GM20431 (cell line): ENCODE measurements around the gene RASA3.
"Not testable (repeated sequence)": the region's sequence is repeated elsewhere in the genome, so short reads cannot be mapped to it uniquely, and the experiment has no call there.

ENCODE experiments used
- in situ Hi-C: fragments of 300-500 bp; cut with MseI, MboI; formaldehyde crosslinking; loops from one replicate; pipeline ENCODE4 v1.15.0; 2020; ENCODE audit warnings: low sequenced_read_pairs; ENCODE audit not compliant: unreplicated experiment

The RASA3 gene

GRCh38 chr13:114103801-114104654 is 28.4 kb downstream of the RASA3 start:
- in situ Hi-C loops: no loop called here

GRCh38 chr13:114103289-114103621 is 29.2 kb downstream of the RASA3 start:
- in situ Hi-C loops: not testable (repeated sequence)

DNA sequence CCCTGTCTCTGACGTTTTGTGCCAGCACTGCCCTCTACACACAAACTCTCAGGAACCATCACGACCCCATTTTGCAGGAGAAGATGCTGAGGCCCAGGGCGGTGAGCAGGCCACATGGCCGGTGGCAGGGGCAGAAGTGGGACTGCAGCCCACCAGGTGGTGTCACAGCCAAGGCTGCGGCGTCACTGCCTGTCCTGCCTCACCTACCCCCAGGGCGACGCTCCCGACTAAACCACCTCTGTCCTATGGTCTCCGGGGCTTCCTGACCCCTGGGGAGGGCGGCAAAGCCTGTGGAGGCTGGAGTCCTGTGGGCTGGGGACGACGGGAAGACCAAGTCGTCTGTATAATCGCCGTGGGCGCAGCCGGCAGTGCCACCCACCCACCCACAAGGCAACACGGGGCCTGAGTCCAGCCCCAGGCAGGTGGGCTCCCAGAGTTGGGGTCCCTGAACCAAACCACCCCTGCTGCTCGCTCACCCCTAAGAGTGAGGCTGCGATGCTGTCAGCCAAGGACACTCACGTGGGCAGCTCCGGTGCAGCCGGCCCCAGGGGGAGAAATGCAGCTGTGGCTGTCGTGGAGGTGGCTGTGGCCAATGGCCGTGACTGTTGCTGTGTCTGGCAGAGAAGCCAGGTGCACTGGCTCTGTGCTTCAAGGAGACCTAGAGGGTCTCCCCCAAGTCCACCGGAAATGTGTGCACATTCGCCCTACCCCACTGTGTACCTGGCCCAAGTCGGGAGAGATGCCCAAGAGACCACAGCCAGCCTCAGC is 29.7 kb downstream of the RASA3 start:
- in situ Hi-C loops: no loop called here

DNA sequence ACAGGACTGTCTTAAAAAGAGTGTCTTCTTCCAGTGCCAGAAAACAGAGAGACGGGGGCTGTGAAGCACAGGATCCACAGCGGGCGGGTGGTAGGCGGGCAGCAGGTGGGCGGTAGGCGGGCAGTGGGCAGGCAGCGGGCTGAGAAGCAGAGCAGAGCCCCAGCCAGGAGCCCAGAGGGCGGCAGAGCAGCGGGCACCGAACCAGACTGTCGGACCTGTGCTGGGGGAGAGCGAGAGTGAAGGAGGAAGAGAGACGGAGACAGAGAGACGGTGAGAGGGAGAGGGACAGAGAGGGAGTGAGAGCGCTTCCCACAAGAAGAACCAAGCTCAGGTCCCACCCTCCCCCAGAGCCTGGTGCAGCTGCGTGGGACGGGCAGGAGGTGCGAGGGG is 30.3 kb downstream of the RASA3 start:
- in situ Hi-C loops: no loop called here

DNA sequence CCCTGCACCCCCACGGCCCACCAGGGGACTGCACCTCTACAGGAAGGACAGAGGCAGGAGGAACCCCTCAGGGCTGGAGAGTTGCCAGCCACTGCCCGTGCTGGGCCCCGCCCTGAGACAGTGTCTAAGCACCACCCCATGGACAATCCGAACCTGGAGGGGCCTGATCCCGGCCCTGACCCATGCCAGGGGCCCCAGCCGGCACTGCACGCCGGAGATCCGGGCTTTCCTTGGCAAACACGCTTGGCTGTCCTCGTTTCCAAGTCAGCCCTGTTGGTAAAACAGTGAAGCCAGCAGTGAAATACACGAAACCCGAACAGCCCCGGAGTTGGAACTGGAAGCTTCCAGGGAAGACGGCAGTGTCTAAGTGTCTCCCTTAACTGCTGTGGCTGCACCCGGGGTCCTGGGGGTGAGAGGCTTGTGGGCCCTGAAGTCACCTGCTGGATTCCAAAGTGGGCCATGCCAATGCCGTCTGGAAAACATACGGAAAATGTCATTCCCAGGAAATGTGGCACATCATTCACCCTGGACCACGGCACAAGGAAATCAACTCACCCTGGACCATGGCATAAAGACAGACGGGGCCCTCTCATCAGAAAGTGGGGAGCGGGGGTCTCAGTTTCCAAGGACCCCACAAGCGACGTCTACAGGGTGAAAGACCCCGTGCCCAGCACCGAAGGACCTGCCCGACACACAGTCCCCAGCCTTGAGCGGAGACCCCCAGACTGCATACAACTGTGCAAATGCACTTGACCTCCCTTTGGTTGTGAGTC is 30.9 kb downstream of the RASA3 start:
- in situ Hi-C loops: no loop called here

- in situ Hi-C loops: no loop called here
Observed at GRCh38 chr13:114100446-114101357, 31.7 kb downstream of the RASA3 start.

DNA sequence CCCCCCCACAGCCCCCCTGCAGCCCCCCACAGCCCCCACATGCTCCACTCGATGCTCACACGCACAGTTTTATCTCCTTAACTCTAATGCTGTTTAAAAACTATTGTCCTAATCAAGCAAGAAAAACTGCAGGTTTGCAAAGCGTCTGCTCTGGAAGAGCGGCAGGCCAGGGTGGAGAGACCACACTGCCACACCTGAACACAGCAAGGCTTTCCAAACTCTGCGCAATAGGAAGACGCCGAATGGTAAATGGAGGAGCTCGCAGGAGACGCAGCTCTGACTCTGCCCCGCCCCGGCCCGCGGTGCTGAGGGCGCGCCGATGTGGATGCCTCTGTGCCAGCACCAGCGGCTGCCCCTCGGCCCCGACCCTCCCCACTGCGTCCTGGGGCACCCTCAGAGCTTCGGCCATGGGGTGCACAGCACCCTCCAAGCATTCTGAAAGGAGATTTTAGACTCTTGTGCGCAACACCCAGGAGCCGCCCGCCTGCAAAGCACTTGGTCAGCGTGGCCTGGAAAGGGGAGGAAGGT is 32.4 kb downstream of the RASA3 start:
- in situ Hi-C loops: no loop called here

- in situ Hi-C loops: no loop called here
Observed at GRCh38 chr13:114099191-114099590, 33.2 kb downstream of the RASA3 start.

DNA sequence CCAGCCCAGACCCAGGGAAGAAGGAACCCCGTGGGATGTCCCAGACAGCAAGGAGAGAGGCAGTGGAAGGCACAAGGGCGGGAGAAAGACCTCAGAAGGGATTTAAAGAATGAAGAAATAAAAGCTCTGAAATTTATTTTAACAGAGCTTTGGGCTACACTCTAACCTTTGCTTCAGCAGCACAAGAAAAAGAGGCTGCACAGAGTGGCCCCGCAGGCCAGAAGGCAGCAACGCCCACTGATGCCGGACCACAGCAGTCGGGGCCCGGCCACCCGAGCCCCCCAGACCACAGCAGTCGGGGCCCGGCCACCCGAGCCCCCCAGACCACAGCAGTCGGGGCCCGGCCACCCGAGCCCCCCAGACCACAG is 33.8 kb downstream of the RASA3 start:
- in situ Hi-C loops: not testable (repeated sequence)

- in situ Hi-C loops: no loop called here
Observed at GRCh38 chr13:114097893-114098688, 34.3 kb downstream of the RASA3 start.

- in situ Hi-C loops: no loop called here
Observed at GRCh38 chr13:114097212-114097892, 35.1 kb downstream of the RASA3 start.

- in situ Hi-C loops: no loop called here
Observed at GRCh38 chr13:114096811-114097211, 35.6 kb downstream of the RASA3 start.

- in situ Hi-C loops: no loop called here
Observed at GRCh38 chr13:114096031-114096485, 36.4 kb downstream of the RASA3 start.

DNA sequence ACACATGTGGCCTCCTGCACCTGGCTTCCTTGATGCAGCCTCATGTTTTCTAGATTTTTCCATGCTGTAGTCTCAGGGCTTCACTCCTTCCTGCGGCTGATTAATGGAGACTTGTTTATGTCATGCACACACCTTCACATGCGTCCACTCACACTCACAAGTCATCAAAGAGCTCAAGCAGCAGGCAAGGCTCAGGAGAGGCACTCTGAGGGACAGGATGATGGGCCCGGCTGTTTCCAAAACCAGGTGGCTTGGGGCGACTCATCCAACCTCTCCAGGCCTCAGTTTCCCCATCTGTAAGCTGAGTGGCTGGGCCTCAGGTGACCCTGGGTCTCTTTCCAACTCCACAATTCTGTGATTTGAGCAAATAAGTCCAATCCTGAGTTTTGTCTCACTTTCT is 36.9 kb downstream of the RASA3 start:
- in situ Hi-C loops: no loop called here

DNA sequence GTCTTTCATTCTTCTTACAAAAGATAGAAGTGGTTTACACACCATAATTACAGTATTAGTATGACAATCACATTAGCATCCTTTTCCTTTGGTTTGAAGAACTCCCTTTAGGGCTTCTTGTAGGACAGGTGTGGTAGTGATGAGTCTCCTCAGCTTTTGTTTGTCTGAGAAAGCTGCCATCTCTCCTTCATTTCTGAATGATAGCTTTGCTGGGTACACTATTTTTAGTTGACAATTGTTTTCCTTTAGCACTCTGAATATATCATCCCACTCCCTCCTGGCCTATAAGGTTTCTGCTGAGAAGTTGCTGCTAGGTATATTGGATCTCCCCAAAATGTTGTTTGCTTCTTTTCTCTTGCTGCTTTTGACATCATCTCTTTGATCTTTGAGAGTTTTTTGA is 39.3 kb downstream of the RASA3 start:
- in situ Hi-C loops: no loop called here

DNA sequence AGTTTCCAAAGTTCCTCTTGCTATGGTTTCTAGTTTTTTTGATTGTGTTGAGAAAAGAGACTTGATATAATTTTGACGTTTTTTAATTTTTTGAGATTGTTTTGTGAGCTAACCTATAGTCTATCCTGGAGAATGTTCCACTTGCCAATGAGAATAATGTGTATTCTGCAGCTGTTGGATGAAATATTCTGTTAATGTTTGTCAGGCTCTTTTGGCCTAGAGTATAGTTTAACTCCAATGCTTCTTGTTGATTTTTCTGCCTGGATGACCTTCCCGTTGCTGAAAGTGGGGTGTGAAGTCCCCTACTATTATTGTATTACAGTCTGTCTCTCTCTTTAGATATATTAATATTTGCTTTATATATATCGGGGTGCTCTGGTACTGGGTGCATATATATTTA is 40.0 kb downstream of the RASA3 start:
- in situ Hi-C loops: no loop called here

DNA sequence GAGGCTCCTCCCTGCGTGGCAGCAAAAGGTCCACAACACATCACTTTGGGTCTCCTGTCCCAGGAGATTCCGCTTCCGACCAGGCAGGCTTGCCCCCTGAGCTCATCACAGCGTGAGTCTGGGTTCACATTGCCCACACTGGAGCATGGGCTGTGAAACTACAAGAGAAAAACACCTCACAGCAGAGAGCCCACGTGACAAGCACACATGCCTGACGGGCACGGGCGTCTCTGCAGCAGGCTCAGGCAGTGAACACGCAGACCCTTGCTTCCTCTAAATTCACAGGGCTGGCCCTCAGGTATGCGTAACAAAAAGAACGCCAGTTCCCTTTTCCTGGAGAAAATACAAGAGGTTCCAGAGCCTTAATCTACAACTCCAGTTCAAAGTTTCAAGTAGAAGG is 41.9 kb downstream of the RASA3 start:
- in situ Hi-C loops: no loop called here

GRCh38 chr13:114089751-114090400 is 42.5 kb downstream of the RASA3 start:
- in situ Hi-C loops: no loop called here
